Muscle layer of duodenum (tissue), 2 donors: Measurements from ENCODE around the gene ZFYVE26.
"Not testable (repeated sequence)": the region's sequence is repeated elsewhere in the genome, so short reads cannot be mapped to it uniquely, and the experiment has no call there.

Source experiments
- H3K27ac ChIP-seq: one replicate; pipeline ENCODE4 v1.7.0; 2013; ENCODE audit warnings: mild to moderate bottlenecking, low read length
- H3K27me3 ChIP-seq: one replicate; pipeline ENCODE4 v1.7.0; 2013; ENCODE audit warnings: low read depth, mild to moderate bottlenecking, control low read depth, low read length
- H3K36me3 ChIP-seq, 2 donors: one replicate each; pipeline ENCODE4 v1.7.0; 2013; ENCODE audit warnings: low read length in 2 of 2, control low read depth in 1 of 2, mild to moderate bottlenecking in 1 of 2; ENCODE audit not compliant: insufficient read depth in 2 of 2, control insufficient read depth in 1 of 2
- H3K4me1 ChIP-seq, 2 donors: one replicate each; pipeline ENCODE4 v1.7.0; 2013; ENCODE audit warnings: low read length in 2 of 2, mild to moderate bottlenecking in 2 of 2, control low read depth in 1 of 2, moderate library complexity in 1 of 2; ENCODE audit not compliant: insufficient read depth in 2 of 2, control insufficient read depth in 1 of 2
- H3K4me3 ChIP-seq, 2 donors: one replicate each; pipeline ENCODE4 v1.7.0; 2013; ENCODE audit warnings: low read length in 2 of 2, low read depth in 1 of 2, mild to moderate bottlenecking in 1 of 2
- H3K9me3 ChIP-seq, 2 donors: one replicate each; pipeline ENCODE4 v1.7.0; 2013; ENCODE audit warnings: low read length in 2 of 2, control low read depth in 1 of 2, mild to moderate bottlenecking in 1 of 2; ENCODE audit not compliant: control insufficient read depth in 1 of 2
- donor health status: healthy.

The ZFYVE26 gene

GRCh38 chr14:67837011-67837624, 20.7 kb upstream of the ZFYVE26 start:
- Histone ChIP-seq H3K4me3 (no peak overlapping the region), H3K36me3 (no peaks in the 10 kb centered on the region), H3K27me3 (no peaks in the 10 kb centered on the region), H3K9me3 (no peaks in the 10 kb centered on the region), H3K27ac (no peak overlapping the region), H3K4me1 (no peaks in the 10 kb centered on the region)

GRCh38 chr14:67835596-67835995, 19.2 kb upstream of the ZFYVE26 start:
- Histone ChIP-seq H3K4me3 (no peak overlapping the region), H3K36me3 (no peaks in the 10 kb centered on the region), H3K27ac (no peak overlapping the region), H3K4me1 (no peaks in the 10 kb centered on the region), H3K9me3 (no peaks in the 10 kb centered on the region), H3K27me3 (no peaks in the 10 kb centered on the region)

GRCh38 chr14:67833403-67833802, 17.0 kb upstream of the ZFYVE26 start:
- Histone ChIP-seq H3K9me3 (no peaks in the 10 kb centered on the region), H3K27me3 (no peaks in the 10 kb centered on the region), H3K27ac (no peak overlapping the region), H3K4me1 (no peaks in the 10 kb centered on the region), H3K36me3 (no peaks in the 10 kb centered on the region), H3K4me3 (no peak overlapping the region)

- no peak overlapping the region for H3K4me3 ChIP-seq
- no peaks in the 10 kb centered on the region for H3K9me3 ChIP-seq
- H3K27ac ChIP-seq: no peak overlapping the region
- H3K36me3 ChIP-seq: peaks cover 0 to 6% of the 10 kb centered on the region in 2 donors
- no peaks in the 10 kb centered on the region for H3K27me3 ChIP-seq
- no peaks in the 10 kb centered on the region for H3K4me1 ChIP-seq
Measured at GRCh38 chr14:67831113-67831512, 14.7 kb upstream of the ZFYVE26 start.

GRCh38 chr14:67821121-67821520, 4.7 kb upstream of the ZFYVE26 start:
- Histone ChIP-seq H3K9me3 (no peaks in the 10 kb centered on the region), H3K4me1 (peaks cover 4 to 11% of the 10 kb centered on the region in 2 donors), H3K27me3 (no peaks in the 10 kb centered on the region), H3K27ac (no peak overlapping the region), H3K4me3 (peak overlapping the region in 1 of 2 donors; percentile 97), H3K36me3 (peaks cover 0 to 1% of the 10 kb centered on the region in 2 donors)

- H3K4me3 ChIP-seq: peak overlapping the region; percentile 97 to 100
- H3K9me3 ChIP-seq: no peaks in the 10 kb centered on the region
- no peaks in the 10 kb centered on the region for H3K27me3 ChIP-seq
- peaks cover 9 to 18% of the 10 kb centered on the region in 2 donors for H3K4me1 ChIP-seq
- no peaks in the 10 kb centered on the region for H3K36me3 ChIP-seq
- H3K27ac ChIP-seq: peak overlapping the region; percentile 80
Measured at GRCh38 chr14:67820428-67820971, 4.1 kb upstream of the ZFYVE26 start.

- Histone ChIP-seq H3K9me3 (no peaks in the 10 kb centered on the region), H3K4me1 (peaks cover 16 to 25% of the 10 kb centered on the region in 2 donors), H3K36me3 (no peaks in the 10 kb centered on the region), H3K27ac (peak within 1 kb of the TSS; percentile 80), H3K27me3 (no peaks in the 10 kb centered on the region), H3K4me3 (peak within 1 kb of the TSS; percentile 97 to 100)
Measured at GRCh38 chr14:67819563-67820421, 3.4 kb upstream of the ZFYVE26 start, which contains the start of gene RAD51B. TSS of gene RAD51B (plus strand) at chr14:67819779.

GRCh38 chr14:67818476-67818875, 2.1 kb upstream of the ZFYVE26 start:
- not testable (repeated sequence) for H3K27ac ChIP-seq, H3K4me3 ChIP-seq, H3K36me3 ChIP-seq, H3K27me3 ChIP-seq, H3K9me3 ChIP-seq
- H3K4me1 ChIP-seq: peaks cover 17 to 30% of the 10 kb centered on the region in 2 donors

- Histone ChIP-seq H3K36me3 (peaks cover 0 to 10% of the 10 kb centered on the region in 2 donors), H3K9me3 (no peaks in the 10 kb centered on the region), H3K4me1 (peaks cover 17 to 30% of the 10 kb centered on the region in 2 donors), H3K27ac (no peak overlapping the region), H3K27me3 (no peaks in the 10 kb centered on the region), H3K4me3 (no peak overlapping the region)
Measured at GRCh38 chr14:67817750-67818438, 1.5 kb upstream of the ZFYVE26 start.

- Histone ChIP-seq H3K4me3 (peak overlapping the region; percentile 85 to 88), H3K27ac (peak overlapping the region; percentile 60), H3K27me3 (no peaks in the 10 kb centered on the region), H3K9me3 (no peaks in the 10 kb centered on the region), H3K4me1 (peaks cover 14 to 30% of the 10 kb centered on the region in 2 donors), H3K36me3 (peaks cover 5 to 22% of the 10 kb centered on the region in 2 donors)
Measured at GRCh38 chr14:67815573-67816225, 691 bp downstream of the ZFYVE26 start.
